Gastrocnemius medialis (tissue), 4 donors: ENCODE data around the gene ZNF521. TPM values are rescaled to one million over a fixed set of nuclear protein-coding genes. Genes with fewer than 3 reads are reported as not detected.

ENCODE experiments used
- ATAC-seq, 2 donors: fragments of 150-250 bp; one replicate each; pipeline ENCODE4 v1.9.1; 2016
- DNase-seq, 2 donors: peaks; one replicate each; pipeline ENCODE4 v3.0.0-alpha.2; 2019
- H3K27ac ChIP-seq, 4 donors: fragments of 200-600 bp; sonication (generic); 1 replicate in 1 of 4; 2 replicates in 3 of 4; pipeline ENCODE4 v1.5.1; 2016 to 2018; ENCODE audit warnings: mild to moderate bottlenecking in 2 of 4, moderate library complexity in 1 of 4
- H3K27me3 ChIP-seq, 3 donors: fragments of 200-600 bp; sonication (generic) in 2 of 3; 1 replicate in 1 of 3; 2 replicates in 2 of 3; pipeline versions ENCODE4 v1.5.1 to v1.6.0; 2016 to 2019; ENCODE audit warnings: mild to moderate bottlenecking in 1 of 3, moderate library complexity in 1 of 3
- H3K36me3 ChIP-seq, 2 donors: fragments of 200-600 bp; sonication (generic) in 1 of 2; one replicate each; pipeline ENCODE4 v1.5.1; 2017 to 2018
- H3K4me1 ChIP-seq, 2 donors: fragments of 200-600 bp; sonication (generic) in 1 of 2; one replicate each; pipeline ENCODE4 v1.5.1; 2016 to 2017; ENCODE audit warnings: mild to moderate bottlenecking in 2 of 2
- H3K4me3 ChIP-seq, 4 donors: fragments of 200-600 bp; sonication (generic) in 3 of 4; 1 replicate in 1 of 4; 2 replicates in 3 of 4; pipeline ENCODE4 v1.5.1; 2016 to 2019; ENCODE audit warnings: mild to moderate bottlenecking in 2 of 4
- H3K9me3 ChIP-seq, 3 donors: fragments of 200-600 bp; sonication (generic) in 2 of 3; 1 replicate in 1 of 3; 2 replicates in 2 of 3; pipeline ENCODE4 v1.5.1; 2016 to 2019
- CTCF ChIP-seq, 5 experiments: fragments of 450-650 bp in 3 of 5; fragments of 200-600 bp in 2 of 5; sonication (generic) in 2 of 5; IDR thresholded peaks in 4 of 5; conservative IDR thresholded peaks in 1 of 5; 1 replicate in 4 of 5; 2 replicates in 1 of 5; pipeline ENCODE4 v1.5.1; 2016 to 2019; ENCODE audit warnings: antibody characterized with exemption in 5 of 5, mild to moderate bottlenecking in 3 of 5, moderate library complexity in 3 of 5
- POLR2A ChIP-seq, 2 donors: fragments of 450-650 bp; IDR thresholded peaks; one replicate each; pipeline ENCODE4 v1.6.1; 2017; ENCODE audit warnings: antibody characterized with exemption in 2 of 2, mild to moderate bottlenecking in 2 of 2, moderate library complexity in 2 of 2
- in situ Hi-C, 4 donors: fragments of 200-750 bp; cut with MboI; loops; one replicate each; pipeline versions ENCODE4 v1.15.0 to v1.8.0; 2017; ENCODE audit warnings: low sequenced_read_pairs in 4 of 4
- intact Hi-C: fragments of 100-400 bp; cut with DNase I; formaldehyde crosslinking; loops from one replicate; pipeline ENCODE4 v1.15.1; 2023; ENCODE audit warnings: low total_unique reads
- total RNA-seq, 4 donors: library from RNA; depleted of rRNA; stranded (reverse); fragments of >200 nt; gene quantifications; one replicate each; pipeline versions ENCODE4 v1.1.0 to v1.2.3, GENCODE V29; 2016

The ZNF521 gene
- total RNA-seq, 4 donors from 2014 or later = 3.5 to 15.6 (median 4.7) TPM

GRCh38 chr18:25352629-25353005, 651 bp upstream of the ZNF521 start:
- no peaks in the 10 kb centered on the region for H3K27me3 ChIP-seq
- H3K4me1 ChIP-seq = peaks cover 3 to 8% of the 10 kb centered on the region in 2 donors
- H3K4me3 ChIP-seq = peak overlapping the region; percentile 48 to 73 (median 51)
- ATAC-seq (no peak), DNase-seq (no peak)
- intact Hi-C loops = loop anchor here (2.0 to 10.0 kb wide), 6 partner anchors 114 to 958 kb away; partner anchors contain the start of gene OSBPL1A
- in situ Hi-C loops = no loop called here
- no peaks in the 10 kb centered on the region for H3K36me3 ChIP-seq
- peak overlapping the region; percentile 51 to 75 (median 62) for H3K27ac ChIP-seq
- TF ChIP-seq CTCF (IDR thresholded peaks at IDR 0.05 in 4 of 5, conservative IDR thresholded peaks at IDR 0.05 in 1 of 5) (no peak), POLR2A (IDR thresholded peaks at IDR 0.05) (no peak)
- no peaks in the 10 kb centered on the region for H3K9me3 ChIP-seq

- peak overlapping the region; percentile 87 to 91 (median 90) for H3K27ac ChIP-seq
- no peak for TF ChIP-seq POLR2A (IDR thresholded peaks at IDR 0.05)
- no peak for TF ChIP-seq CTCF (IDR thresholded peaks at IDR 0.05 in 4 of 5, conservative IDR thresholded peaks at IDR 0.05 in 1 of 5)
- no peaks in the 10 kb centered on the region for H3K36me3 ChIP-seq
- in situ Hi-C loops = no loop called here
- DNase-seq (no peak), ATAC-seq (no peak)
- H3K9me3 ChIP-seq = no peaks in the 10 kb centered on the region
- intact Hi-C loops = loop anchor here (5.0 to 10.0 kb wide), 5 partner anchors 119 to 957 kb away; partner anchors contain the start of gene OSBPL1A
- H3K27me3 ChIP-seq = no peaks in the 10 kb centered on the region
- peak overlapping the region; percentile 73 to 94 (median 84) for H3K4me3 ChIP-seq
- peaks cover 13 to 21% of the 10 kb centered on the region in 2 donors for H3K4me1 ChIP-seq
Observed at GRCh38 chr18:25351280-25351775, 638 bp downstream of the ZNF521 start.

GRCh38 chr18:25350489-25351251, 1.3 kb downstream of the ZNF521 start:
- Histone ChIP-seq H3K4me1 (peaks cover 19 to 28% of the 10 kb centered on the region in 2 donors), H3K27ac (peak overlapping the region; percentile 87 to 91 (median 90)), H3K9me3 (no peaks in the 10 kb centered on the region), H3K36me3 (no peaks in the 10 kb centered on the region), H3K4me3 (peak overlapping the region; percentile 73 to 94 (median 84)), H3K27me3 (no peaks in the 10 kb centered on the region)
- intact Hi-C loops = loop anchor here (5.0 to 10.0 kb wide), 5 partner anchors 118 to 956 kb away; partner anchors contain the start of gene OSBPL1A
- in situ Hi-C loops = no loop called here
- ATAC-seq (peak; percentile 37 to 42), DNase-seq (peak; percentile 26 to 30)
- no peak for TF ChIP-seq CTCF (IDR thresholded peaks at IDR 0.05 in 4 of 5, conservative IDR thresholded peaks at IDR 0.05 in 1 of 5)
- TF ChIP-seq POLR2A (IDR thresholded peaks at IDR 0.05) = peak in 1 of 2 donors; percentile 46

GRCh38 chr18:25349926-25350487, 2.0 kb downstream of the ZNF521 start:
- in situ Hi-C loops (loop anchor here in 1 of 4 donors (25.0 kb wide), 1 partner anchor 363 kb away; no protein-coding TSS in a partner anchor), intact Hi-C loops (loop anchor here (2.0 to 10.0 kb wide), 7 partner anchors 49 to 1513 kb away; partner anchors contain the start of gene OSBPL1A)
- ATAC-seq (peak in 1 of 2 donors; percentile 9), DNase-seq (no peak)
- H3K4me1 ChIP-seq = peaks cover 25 to 34% of the 10 kb centered on the region in 2 donors
- TF ChIP-seq POLR2A (IDR thresholded peaks at IDR 0.05) (peak in 1 of 2 donors; percentile 0), CTCF (IDR thresholded peaks at IDR 0.05 in 4 of 5, conservative IDR thresholded peaks at IDR 0.05 in 1 of 5) (no peak)
- no peaks in the 10 kb centered on the region for H3K9me3 ChIP-seq
- H3K4me3 ChIP-seq = peak overlapping the region; percentile 73 to 94 (median 84)
- no peaks in the 10 kb centered on the region for H3K27me3 ChIP-seq
- H3K36me3 ChIP-seq = no peaks in the 10 kb centered on the region
- peak overlapping the region; percentile 87 to 91 (median 90) for H3K27ac ChIP-seq
